ENCODE results near the gene RIMS4.
"Not testable (repeated sequence)": the region's sequence is repeated elsewhere in the genome, so short reads cannot be mapped to it uniquely, and the experiment has no call there.

The RIMS4 gene

GRCh38 chr20:44829688-44830087 is 19.3 kb upstream of the RIMS4 start:
- DNase-seq = no peak

DNA sequence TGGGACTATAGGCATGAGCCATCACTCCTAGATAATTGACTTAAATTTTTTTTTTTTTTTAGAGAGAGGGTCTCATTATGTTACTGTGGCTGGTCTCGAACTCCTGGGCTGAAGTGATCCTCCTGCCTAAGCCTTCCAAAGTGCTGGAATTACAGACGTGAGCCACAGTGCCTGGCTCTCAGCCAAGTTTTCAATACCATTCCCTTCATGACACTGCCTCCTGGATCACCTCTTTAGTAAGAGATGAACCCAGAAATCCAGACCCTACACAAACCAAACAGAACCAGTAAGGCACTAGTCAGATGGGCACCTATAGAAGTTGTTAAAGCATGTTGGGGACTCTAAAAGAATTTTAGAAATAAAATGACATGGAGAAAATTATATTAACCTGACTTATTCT is 18.3 kb upstream of the RIMS4 start:
- no peak for DNase-seq

DNA sequence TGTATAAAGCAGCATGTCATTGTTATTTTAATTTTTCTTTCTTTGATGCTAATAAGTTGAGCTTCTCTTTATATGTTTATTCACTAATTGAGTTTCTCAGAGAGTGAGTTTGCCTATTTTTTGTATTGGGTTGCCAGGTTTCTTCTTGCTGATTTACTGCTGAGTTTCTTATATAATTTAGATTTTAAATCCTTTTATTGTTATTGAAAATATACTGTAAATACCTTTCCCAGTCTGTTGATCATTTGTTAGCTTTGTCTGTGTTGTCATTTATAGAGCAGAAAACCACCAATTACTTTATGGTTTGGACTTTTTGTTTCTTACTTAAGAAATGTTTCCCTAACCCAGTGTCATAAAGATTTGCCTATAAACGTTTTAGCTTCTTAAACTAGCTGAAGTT is 17.1 kb upstream of the RIMS4 start:
- DNase-seq = no peak

- not testable (repeated sequence) for DNase-seq
These were observed 11.2 kb upstream of the RIMS4 start for GRCh38 chr20:44821576-44821975.

- DNase-seq = no peak
These were observed 9.6 kb upstream of the RIMS4 start for GRCh38 chr20:44819936-44820335.

DNA sequence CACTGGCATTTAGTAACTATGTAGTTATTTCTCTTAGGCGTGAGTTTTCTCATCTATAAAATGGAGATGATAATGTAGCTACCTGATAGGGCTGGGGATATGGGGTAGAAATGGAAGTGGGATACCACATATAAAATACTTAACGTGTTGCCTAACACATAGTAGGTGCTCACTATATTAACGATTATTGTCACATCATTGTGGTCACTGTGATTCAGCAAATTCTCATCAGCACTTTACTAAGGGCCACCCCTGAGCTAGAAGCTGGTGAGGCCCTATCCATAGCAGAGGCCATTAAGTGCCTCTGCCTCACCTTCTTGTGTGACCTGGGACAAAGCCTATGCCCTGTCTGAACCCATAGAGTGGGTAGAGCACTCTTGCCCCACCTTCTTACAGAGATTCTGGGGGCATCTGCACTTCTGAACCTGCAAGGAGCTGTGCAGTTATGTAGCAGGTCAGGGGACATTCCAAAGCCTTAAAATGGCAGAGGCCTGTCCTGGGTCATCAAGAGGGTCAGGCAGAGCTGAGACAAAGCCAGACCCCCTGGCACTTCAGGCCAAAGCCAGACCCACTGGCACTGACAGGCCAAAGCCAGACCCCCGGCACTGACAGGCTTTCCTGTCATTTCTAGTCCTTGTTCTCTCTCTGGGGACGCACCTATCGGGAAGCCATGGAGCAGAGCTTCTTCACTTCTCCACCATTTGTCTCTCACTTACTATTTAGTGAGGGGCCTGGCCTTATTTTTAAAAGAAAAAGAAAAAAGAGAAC is 7.0 kb upstream of the RIMS4 start:
- no peak for DNase-seq

- DNase-seq = no peak
These were observed 4.6 kb upstream of the RIMS4 start for GRCh38 chr20:44814937-44815336.

- no peak for DNase-seq
These were observed 872 bp upstream of the RIMS4 start for GRCh38 chr20:44811150-44811685.

DNA sequence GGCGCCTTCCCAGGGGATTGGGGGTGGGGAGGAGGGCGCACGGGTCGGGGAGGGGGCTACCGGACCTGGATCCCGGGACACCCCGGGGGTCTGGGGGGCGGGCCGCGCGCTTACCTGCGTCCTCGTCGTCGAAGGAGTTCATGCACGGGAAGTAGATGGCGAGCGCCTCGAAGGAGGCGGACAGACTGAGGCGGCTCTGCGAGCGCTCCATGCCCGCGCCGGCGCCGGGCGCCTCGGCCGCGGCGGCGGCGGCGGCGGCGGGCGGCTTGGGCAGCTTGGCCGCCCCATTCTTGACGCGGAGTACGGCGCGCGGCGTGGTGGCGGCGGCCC is 320 bp downstream of the RIMS4 start:
- DNase-seq = no peak

GRCh38 chr20:44809380-44810060 is 826 bp downstream of the RIMS4 start:
- DNase-seq = no peak

DNA sequence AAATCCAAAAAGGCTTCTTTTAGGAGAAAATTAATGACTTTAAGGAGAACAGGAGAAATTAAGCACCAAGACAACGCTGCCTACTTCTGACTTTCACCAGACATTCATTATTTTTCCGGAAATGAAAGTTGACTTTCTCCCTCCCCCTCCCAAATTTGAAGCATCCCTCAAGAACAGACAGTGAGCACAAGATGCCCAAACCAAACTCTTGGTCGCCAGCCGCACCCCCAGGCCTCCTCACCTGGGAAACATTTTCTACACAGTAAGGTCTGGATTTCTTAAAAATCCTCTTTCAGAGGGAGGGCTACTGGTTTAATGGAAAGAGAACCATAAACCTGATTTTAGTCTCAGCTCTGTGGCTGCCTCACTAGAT is 2.7 kb downstream of the RIMS4 start:
- DNase-seq = no peak

- DNase-seq = no peak
These were observed 3.2 kb downstream of the RIMS4 start for GRCh38 chr20:44807051-44807683.

DNA sequence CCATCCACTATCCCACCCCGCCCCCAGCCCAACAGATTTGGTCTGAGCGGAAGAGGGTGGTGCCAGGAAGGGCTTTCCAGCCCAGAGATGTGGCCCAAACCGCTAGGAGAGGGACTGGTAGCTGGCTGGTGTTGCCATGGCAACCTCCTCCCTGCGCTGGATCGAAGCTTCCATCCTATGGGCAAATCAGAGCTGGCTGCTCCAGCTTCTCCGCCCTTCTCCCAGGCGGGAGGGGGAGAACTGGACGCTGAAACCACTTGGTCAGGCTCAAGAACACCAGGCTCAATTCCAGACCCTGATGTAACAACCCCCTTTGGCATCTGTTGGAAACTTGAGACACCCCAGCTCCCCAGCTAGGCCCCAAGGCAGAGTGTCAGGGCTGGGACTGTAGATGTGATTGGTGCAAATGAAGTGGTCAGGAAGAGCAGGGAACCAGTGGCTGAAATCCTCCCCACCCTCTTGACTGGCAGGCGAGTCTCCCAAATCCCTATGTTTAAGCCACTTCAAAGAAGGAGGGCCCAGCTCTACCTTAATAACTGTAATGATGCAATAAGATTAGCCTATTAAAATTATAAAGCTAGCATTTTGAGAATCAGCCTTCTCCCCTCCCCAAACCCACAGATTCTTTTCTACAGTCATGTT is 4.2 kb downstream of the RIMS4 start:
- no peak for DNase-seq

DNA sequence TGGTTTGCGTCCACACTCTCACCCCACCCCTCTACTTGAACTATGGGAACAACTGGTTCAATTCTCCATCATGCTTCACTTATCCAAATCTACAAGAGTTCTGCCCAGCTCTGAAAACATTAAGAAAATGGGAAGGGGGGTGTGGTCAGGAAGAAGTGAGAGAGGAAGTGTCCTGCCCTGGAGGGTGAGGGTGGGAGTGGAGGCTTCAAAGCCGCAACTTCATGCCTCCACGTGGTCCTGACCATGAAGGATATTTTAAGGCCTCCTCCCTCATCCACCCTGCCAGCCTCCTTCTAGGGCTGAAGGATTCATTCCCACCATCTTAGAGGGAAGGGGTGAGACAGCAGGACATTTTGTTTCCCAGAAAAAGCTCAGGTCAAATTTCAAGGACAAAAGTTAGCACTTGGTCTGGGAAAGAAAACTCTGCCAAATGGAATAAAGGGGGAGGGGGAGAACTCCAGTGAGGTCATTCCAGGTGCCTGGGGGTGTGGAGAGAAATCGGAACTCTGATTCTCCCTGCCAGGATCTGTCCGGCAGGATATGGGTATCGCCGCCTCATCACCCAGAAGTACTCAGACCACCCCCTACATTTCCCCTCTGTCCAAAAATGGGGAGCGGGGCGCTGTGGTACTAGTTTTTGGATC is 4.9 kb downstream of the RIMS4 start:
- no peak for DNase-seq

- DNase-seq = no peak
These were observed 6.9 kb downstream of the RIMS4 start for GRCh38 chr20:44803383-44803941.

- no peak for DNase-seq
These were observed 7.6 kb downstream of the RIMS4 start for GRCh38 chr20:44802702-44803101.

GRCh38 chr20:44800391-44801046 is 9.8 kb downstream of the RIMS4 start:
- DNase-seq = no peak

GRCh38 chr20:44799691-44800090 is 10.7 kb downstream of the RIMS4 start:
- DNase-seq = no peak

- no peak for DNase-seq
These were observed 13.4 kb downstream of the RIMS4 start for GRCh38 chr20:44796758-44797457.

- no peak for DNase-seq
These were observed 14.0 kb downstream of the RIMS4 start for GRCh38 chr20:44796311-44796710.

- DNase-seq = no peak
These were observed 14.5 kb downstream of the RIMS4 start for GRCh38 chr20:44795836-44796235.

GRCh38 chr20:44792796-44793195 is 17.6 kb downstream of the RIMS4 start:
- no peak for DNase-seq
